Progenitor cell of endocrine pancreas (in vitro differentiated cells): ENCODE data around the gene SPATA6. TPM values are rescaled to one million over a fixed set of nuclear protein-coding genes. Genes with fewer than 3 reads are reported as not detected.
A peak's percentile ranks its signal among the peaks of the same experiment; 100 is the strongest.

Experiments
- DNase-seq: peaks from one replicate; pipeline ENCODE4 v3.0.0; 2021; ENCODE audit warnings: low spot score; ENCODE audit not compliant: unreplicated experiment
- H3K27ac Mint-ChIP-seq: 2 replicates; pipeline ENCODE4 v1.8.0; 2021; ENCODE audit warnings: mild to moderate bottlenecking, moderate library complexity, mixed read lengths
- H3K27me3 Mint-ChIP-seq: 2 replicates; pipeline ENCODE4 v1.8.0; 2021; ENCODE audit warnings: mixed read lengths
- H3K36me3 Mint-ChIP-seq: 2 replicates; pipeline ENCODE4 v1.8.0; 2022; ENCODE audit warnings: mixed read lengths; ENCODE audit not compliant: insufficient read depth
- H3K4me1 Mint-ChIP-seq: 2 replicates; pipeline ENCODE4 v1.8.0; 2021; ENCODE audit warnings: low read depth, mixed read lengths
- H3K4me3 Mint-ChIP-seq: 2 replicates; pipeline ENCODE4 v1.8.0; 2021; ENCODE audit warnings: low read depth, mild to moderate bottlenecking, moderate library complexity, mixed read lengths
- H3K9me3 Mint-ChIP-seq: 2 replicates; pipeline ENCODE4 v1.8.0; 2021; ENCODE audit warnings: low read depth, mixed read lengths
- CTCF ChIP-seq: fragments of 200-600 bp; sonication (generic); IDR thresholded peaks from one replicate; pipeline ENCODE4 v1.5.0; 2021; ENCODE audit warnings: antibody characterized with exemption, mild to moderate bottlenecking; ENCODE audit not compliant: unreplicated experiment
- total RNA-seq: library from RNA; stranded (reverse); gene quantifications from 2 replicates; pipeline ENCODE4 v1.2.1, GENCODE V29; 2021

The SPATA6 gene
- total RNA-seq, 1 donor from 2014 or later, result 24.3 TPM

- Mint-ChIP-seq H3K27me3 (no peaks in the 10 kb centered on the region), H3K9me3 (peaks cover 17% of the 10 kb centered on the region), H3K36me3 (peaks cover 26% of the 10 kb centered on the region), H3K27ac (no peak overlapping the region), H3K4me1 (peaks cover 12% of the 10 kb centered on the region), H3K4me3 (no peak overlapping the region)
- no peak for TF ChIP-seq CTCF
- no peak for DNase-seq
Measured at GRCh38 chr1:48405940-48406339, 66.1 kb downstream of the SPATA6 start.

- TF ChIP-seq CTCF, result no peak
- DNase-seq, result no peak
- Mint-ChIP-seq H3K4me3 (no peak overlapping the region), H3K9me3 (peaks cover 16% of the 10 kb centered on the region), H3K27me3 (no peaks in the 10 kb centered on the region), H3K27ac (no peak overlapping the region), H3K36me3 (peaks cover 23% of the 10 kb centered on the region), H3K4me1 (peaks cover 12% of the 10 kb centered on the region)
Measured at GRCh38 chr1:48405400-48405799, 66.6 kb downstream of the SPATA6 start.

GRCh38 chr1:48402599-48402998 is 69.4 kb downstream of the SPATA6 start:
- DNase-seq, result no peak
- H3K4me1 Mint-ChIP-seq, result peaks cover 12% of the 10 kb centered on the region
- H3K9me3 Mint-ChIP-seq, result no peaks in the 10 kb centered on the region
- TF ChIP-seq CTCF, result no peak
- no peak overlapping the region for H3K4me3 Mint-ChIP-seq
- no peaks in the 10 kb centered on the region for H3K27me3 Mint-ChIP-seq
- H3K27ac Mint-ChIP-seq, result peak overlapping the region; percentile 62
- H3K36me3 Mint-ChIP-seq, result peaks cover 6% of the 10 kb centered on the region

- Mint-ChIP-seq H3K36me3 (peaks cover 3% of the 10 kb centered on the region), H3K4me1 (no peaks in the 10 kb centered on the region), H3K4me3 (no peak overlapping the region), H3K9me3 (no peaks in the 10 kb centered on the region), H3K27me3 (no peaks in the 10 kb centered on the region), H3K27ac (no peak overlapping the region)
- no peak for DNase-seq
- no peak for TF ChIP-seq CTCF
Measured at GRCh38 chr1:48396208-48396607, 75.8 kb downstream of the SPATA6 start.

- no peak for DNase-seq
- Mint-ChIP-seq H3K27me3 (no peaks in the 10 kb centered on the region), H3K27ac (no peak overlapping the region), H3K36me3 (peaks cover 11% of the 10 kb centered on the region), H3K4me3 (no peak overlapping the region), H3K4me1 (no peaks in the 10 kb centered on the region), H3K9me3 (peaks cover under 1% of the 10 kb centered on the region)
- TF ChIP-seq CTCF, result no peak
Measured at GRCh38 chr1:48391926-48392325, 80.1 kb downstream of the SPATA6 start.
